G401.6 (cell line): Measurements from ENCODE around the gene SPNS1.

Experiments
- FAIRE-seq: peaks from 2 replicates; lab custom pipeline; 2012; peaks lifted over from hg19 to GRCh38; lab: Jason Lieb, UNC

The SPNS1 gene

GRCh38 chr16:29029168-29029994, 54.8 kb downstream of the SPNS1 start:
- FAIRE-seq = no peak

- FAIRE-seq = no peak
Observed at GRCh38 chr16:29030086-29030840, 55.7 kb downstream of the SPNS1 start.
